ENCODE measurements around the gene INPP5D.

Gene INPP5D

GRCh38 chr2:233247116-233247515 lies 187.0 kb downstream of the INPP5D start:
- no peak for DNase-seq

DNA sequence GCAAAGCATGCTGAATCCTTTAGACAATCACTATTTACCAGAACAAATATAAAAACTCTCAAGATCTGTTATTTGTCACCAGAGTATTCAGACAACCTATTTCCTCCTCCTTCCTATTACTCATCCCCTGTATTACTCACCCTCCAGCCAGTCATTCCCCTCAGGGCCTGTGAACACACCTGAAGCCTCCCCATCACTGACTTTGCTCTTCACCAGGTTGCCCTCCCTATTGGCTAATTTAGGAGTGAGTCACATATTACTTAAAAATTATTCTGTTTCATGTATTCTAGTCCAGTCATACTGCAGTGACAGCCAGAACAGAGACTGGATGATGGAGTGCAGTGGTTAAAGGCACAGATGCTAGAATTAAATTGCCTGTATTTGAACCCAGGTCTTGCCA lies 187.6 kb downstream of the INPP5D start:
- DNase-seq, result peak; percentile 36

DNA sequence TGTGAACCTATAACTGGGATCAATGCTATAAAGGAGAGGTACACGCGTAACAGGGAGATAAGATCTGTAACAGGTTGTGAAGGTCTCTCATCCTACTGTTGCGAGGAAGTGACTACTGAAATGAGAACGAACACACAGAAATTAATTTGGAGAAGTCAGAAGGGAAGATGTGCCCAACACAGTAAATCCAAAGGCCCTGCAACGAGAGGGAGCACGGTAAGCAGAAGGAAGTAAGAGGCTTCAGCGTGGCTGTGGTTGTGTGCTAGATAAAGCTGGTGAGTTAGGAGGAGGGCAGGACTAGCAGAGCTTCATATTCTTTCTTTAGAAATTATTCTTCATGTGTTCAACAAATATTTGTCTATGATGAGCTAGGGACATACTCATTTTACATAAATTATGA lies 188.9 kb downstream of the INPP5D start:
- DNase-seq, result no peak

DNA sequence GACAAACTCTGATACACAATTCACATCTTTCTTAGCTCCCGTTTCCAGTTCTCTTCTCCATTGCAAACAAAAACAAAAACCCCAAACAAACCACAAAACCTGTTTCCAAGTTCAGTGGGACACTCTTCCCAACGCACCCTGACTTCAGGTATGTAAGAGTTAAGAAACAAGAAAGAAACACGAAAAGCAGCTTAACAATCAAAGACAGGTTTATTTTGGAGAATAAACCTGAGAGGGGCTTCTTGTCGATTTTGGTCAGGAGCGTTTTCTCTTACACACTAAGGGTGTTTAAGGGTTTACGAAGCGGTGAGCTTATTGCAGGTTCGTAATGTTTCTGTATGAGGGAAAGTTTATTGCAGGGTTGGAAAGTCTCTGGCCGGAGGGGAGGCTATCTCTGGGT lies 190.4 kb downstream of the INPP5D start:
- DNase-seq, result no peak

GRCh38 chr2:233250985-233251305 lies 190.8 kb downstream of the INPP5D start:
- no peak for DNase-seq

DNA sequence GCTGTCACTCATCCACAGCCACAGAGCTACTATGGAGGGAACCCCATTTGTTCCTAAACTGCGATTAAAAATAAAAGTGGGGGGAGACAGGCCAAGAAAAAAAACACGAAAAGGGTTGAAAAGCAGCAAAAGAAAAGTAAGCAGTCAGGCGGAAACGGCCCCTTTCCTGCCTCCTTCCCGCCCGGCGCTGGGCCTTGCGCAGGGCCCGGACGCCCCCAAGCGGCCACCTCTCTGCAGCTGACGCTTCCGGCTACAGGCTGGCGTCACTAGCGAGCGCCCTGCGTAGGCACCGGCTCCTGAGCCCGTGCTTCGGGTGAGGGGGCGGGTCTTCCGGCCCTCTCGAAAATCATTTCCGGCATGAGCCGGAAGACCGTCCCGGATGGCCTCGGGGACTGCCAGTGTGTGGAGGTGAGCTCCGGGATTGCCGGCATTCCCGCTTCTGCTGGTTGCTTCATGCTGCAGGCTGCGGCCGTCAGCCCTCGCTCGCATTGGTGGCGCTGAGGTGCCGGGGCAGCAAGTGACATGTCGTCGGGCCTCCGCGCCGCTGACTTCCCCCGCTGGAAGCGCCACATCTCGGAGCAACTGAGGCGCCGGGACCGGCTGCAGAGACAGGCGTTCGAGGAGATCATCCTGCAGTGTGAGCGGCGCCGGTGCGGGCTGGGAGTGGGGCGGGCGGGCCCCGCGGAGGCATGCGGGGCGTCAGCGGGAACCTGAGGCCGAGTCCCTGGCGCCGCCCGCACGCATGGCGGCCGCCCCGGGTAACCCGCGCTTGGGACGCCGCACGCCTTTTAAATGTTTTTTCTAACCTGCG lies 191.4 kb downstream of the INPP5D start, which contains the start of gene ATG16L1:
Gene ATG16L1 (plus strand): TSS at position 368 of the 811 bp plus-strand sequence. CDS start 155 bp downstream, at position 523.
- DNase-seq, result peak; percentile 96

DNA sequence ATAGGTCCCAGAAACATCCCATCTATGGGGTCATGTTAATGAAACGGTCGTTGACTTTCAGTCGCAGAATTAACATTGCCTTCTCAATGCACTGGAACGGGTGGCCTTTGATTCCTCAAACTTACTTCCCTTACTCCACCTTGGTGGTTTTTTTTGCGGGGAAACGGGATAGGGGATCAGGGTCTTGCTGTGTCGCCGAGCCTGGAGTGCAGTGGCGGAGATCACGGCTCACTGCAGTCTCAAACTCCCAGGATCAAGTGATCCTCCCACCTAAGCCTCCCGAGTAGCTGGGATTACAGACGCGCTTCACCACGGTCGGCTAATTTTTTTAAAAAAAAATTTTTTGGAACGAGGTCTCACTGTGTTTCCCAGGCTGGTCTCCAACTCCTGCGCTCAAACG lies 192.1 kb downstream of the INPP5D start:
- no peak for DNase-seq

- no peak for DNase-seq
Measured at GRCh38 chr2:233255151-233255550, 195.0 kb downstream of the INPP5D start.

GRCh38 chr2:233256048-233256447 lies 195.9 kb downstream of the INPP5D start:
- no peak for DNase-seq

Measured in EL (cell line).